Muscle of back (tissue), 11 donors: ENCODE data around the gene TMIE. TPM values are rescaled to one million over a fixed set of nuclear protein-coding genes. Genes with fewer than 3 reads are reported as not detected.

Experiments
- DNase-seq, 3 donors: peaks; one replicate each; pipeline versions ENCODE4 v3.0.0 to v3.0.0-alpha.2; 2013
- polyA plus RNA-seq, 10 donors: library from polyadenylated mRNA; unstranded; fragments of 120-200 nt; gene quantifications; one replicate each; pipeline ENCODE4 v1.2.1, GENCODE V29; 2013; ENCODE audit not compliant: insufficient read length in 10 of 10

Gene TMIE
- polyA plus RNA-seq, 10 donors = 0.62 to 1.9 (median 0.90) TPM

DNA sequence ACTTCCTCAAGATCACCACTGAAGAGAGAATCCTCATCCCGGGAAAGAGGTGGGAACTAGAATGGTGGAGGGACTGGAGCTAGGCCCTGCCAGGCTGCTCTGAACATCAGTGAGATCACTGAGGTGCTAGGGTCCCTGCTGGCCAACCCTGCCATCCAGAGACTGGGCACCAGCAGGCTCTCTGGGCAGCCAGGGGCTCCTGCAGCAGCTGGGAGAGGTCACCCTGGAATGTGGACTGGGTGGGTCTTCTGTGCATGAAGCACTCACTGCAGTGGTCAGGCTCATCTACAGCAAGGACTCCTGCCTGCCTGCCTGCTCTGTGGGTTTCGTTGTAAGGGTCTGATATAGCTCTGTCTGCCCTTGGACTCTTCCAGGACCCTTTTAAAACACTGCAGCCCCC, 32.6 kb upstream of the TMIE start:
- peak in 1 of 3 donors; percentile 1 for DNase-seq

DNA sequence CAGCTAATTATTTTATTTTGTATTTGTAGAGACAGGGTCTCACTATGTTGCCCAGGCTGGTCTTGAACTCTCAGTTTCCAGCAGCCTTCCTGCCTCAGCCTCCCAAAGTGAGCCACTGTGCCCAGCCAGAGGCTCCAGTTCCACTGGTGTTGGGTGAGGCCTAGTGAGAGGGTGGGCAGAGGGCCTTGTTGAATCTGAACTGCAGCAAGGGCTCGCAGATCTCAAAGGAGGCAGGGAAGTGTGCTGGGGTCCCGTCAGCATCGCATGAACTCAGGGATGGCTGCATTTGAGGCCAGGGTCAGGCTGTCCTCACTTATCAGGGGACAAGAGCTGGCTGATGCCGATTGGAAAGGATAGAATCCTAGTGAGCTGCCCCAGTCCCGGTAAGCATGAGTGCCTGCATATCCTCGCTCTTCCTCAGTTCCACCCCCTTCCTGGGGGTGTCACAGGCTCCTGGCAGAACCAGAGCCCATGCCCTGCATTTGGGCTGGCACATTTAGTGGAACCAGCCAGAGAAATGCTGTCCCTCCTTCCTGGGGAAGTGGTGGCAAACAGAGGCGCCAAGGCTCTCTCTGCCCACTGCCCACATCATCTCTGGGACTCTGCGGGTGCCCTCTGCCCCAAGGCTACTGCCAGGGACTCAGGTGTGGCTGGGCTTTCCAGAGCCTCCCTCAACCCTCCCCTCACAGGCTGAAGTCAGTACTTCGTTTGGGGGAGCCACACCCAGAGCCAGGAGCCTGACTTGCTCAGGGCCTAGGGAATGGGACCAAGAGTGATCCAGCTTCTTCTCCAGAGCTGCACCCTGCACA, 31.8 kb upstream of the TMIE start:
- DNase-seq = peak in 1 of 3 donors; percentile 0

DNA sequence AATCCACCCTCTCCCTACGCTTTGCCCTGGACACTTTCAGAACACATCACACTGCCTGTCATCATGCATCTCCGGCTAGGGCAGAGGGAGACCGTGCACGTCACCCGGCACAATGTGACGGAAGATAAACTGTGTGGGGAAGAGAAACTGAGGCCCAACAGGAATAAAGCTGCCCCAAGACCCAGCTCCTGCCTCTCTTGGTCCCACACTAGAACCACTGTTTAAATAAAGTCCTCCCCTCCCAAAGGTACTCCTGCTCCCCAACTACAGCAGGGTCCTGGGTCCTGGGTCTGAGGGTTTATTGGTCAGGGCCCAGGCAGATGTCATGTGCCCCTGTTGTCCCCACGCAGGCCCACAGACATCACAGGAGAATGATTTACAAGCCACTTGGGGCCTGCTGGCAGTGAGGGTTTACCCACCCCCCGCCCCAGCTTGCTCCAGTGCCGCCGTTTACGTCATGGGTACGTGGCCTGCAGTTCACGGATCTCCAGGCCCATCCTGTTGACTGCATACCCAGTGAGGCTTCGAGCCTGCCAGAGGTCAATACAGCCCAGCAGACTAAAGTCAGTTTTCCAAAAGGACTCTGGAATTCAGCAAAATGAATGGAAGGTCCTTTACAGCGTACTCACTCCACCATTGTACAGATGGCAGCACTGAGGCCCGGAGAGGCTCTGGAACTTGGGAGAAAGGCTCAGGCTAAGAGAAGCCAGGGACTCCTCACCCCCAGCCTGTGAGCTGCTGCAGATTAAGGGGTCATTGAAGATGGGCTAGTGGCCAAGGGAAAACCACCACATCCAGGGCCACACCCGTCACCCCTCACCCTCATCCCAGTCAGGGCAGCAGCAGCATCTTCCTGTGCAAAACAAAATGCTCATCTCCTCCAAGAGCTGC, 30.9 kb upstream of the TMIE start:
- peak in 1 of 3 donors; percentile 0 for DNase-seq

DNA sequence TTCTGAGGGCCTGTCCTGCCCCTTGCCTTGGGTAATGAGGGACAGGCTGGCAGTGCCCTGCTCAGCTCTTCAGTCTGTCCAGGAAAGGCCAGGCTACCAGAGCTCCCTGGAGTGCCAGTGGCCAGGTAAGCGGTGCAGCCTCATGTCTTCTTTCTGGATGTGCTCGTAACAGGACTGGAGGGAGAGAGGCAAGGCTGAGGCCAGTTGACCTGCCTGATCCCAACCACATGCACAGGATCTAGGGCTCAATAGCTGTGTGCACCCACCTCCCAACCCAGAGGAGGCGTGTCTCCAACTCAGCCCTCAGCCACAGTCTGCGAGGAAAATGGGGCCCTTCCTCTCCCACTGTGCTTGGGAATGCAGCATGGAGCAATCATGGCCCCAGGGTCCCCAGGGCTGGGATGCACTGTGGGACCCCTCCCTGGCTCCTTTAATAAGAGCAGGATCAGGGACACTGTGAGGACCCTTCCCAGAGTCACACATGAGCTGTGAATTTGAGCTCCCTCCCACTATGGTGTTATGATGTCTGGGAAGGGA, 30.2 kb upstream of the TMIE start:
- no peak for DNase-seq

DNA sequence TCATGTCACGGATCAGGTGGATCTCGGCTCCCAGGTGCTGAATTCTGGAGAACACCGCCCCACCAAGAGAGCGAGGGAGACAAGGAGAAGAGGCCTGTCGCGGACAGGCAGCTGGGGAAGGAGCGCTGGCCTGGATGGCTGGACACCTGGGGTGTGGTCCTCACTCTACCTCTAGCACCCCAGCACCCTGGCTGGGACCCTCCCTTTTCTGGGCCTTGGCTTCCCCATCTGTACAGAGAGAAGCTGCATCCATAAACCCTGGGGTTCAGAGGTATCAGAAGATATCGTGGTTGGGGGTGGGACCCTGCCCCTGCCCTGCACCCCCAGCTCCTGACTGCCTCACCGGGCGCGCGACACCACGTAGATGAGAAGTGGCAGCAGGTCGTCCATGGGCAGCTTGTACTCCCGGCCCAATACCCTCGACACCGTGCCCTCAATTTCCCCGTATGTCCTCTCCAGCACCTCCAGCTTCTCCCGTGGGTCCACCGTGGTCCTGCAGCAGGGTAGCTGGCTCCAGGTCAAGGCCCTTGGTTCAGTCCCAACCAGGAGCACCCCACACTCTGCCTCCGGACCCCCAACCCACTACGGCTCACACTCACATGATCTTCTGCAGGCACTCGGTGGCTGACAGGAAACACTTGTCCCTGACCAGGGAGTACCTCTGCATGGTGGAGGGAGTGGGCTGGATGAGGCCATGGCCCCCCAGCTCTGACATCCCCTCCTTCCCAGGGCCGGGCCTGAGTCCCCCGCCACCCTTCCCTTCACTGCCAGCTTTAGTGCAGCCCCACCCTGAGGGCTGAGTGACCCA, 29.4 kb upstream of the TMIE start:
- no peak for DNase-seq

DNA sequence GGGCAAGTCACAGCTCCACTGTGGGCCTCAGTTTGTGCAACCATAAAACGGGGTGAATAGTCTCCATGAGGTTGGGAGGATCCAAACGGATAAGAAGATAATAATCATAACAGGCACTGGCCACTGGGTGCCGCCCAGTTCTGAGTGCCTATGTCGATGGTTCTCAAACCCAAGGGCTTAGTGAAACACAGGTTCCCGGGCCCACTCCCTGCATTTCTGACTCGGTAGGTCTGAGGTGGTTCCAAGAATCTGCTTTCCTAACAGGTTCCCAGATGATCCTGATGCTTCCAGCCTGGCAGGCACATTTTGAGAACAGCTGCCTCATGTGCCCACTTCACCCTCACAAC, 28.9 kb upstream of the TMIE start:
- DNase-seq = no peak

DNA sequence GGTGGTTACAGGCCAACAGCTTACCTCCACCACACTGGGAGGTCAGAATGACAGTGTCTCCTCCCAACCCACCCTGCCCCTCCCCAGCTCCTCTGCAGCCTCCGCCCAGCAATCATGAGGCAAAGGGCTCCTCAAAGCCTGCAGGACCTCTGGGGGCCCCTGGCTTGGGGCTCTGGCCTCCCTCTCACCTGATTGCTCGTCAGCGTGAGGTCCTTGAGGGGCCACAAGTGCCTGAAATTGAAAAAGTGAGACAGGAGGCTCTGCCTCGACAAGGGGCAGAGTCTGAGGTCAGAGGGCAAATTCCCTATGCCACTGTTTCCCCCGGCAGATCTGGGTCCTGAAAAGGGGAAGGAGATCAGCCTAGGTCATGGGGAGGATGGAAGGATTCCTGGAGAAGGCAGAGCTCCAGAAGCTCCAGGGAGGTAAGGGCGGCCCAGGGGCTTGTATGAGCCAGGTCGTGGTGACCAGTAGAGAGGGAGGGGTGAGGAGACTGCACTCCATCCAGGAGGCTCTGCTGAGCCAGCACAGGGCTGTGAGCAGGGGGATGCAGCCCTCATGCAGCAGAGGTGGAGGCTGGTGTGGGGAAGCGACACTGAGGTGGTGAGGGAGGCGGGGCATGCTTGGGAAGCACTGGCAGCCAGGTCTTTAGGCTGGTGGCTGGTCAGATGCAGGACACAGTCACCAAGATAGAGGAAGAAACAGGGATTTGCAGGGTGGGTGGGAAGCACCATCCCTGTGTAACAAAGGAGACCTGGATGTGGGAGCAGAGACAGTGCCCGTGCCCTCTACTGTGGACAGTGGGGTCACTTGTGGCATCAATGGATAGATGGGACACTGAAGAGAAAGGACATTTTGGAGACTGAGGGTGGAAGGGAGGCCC, 27.8 kb upstream of the TMIE start:
- DNase-seq = no peak

DNA sequence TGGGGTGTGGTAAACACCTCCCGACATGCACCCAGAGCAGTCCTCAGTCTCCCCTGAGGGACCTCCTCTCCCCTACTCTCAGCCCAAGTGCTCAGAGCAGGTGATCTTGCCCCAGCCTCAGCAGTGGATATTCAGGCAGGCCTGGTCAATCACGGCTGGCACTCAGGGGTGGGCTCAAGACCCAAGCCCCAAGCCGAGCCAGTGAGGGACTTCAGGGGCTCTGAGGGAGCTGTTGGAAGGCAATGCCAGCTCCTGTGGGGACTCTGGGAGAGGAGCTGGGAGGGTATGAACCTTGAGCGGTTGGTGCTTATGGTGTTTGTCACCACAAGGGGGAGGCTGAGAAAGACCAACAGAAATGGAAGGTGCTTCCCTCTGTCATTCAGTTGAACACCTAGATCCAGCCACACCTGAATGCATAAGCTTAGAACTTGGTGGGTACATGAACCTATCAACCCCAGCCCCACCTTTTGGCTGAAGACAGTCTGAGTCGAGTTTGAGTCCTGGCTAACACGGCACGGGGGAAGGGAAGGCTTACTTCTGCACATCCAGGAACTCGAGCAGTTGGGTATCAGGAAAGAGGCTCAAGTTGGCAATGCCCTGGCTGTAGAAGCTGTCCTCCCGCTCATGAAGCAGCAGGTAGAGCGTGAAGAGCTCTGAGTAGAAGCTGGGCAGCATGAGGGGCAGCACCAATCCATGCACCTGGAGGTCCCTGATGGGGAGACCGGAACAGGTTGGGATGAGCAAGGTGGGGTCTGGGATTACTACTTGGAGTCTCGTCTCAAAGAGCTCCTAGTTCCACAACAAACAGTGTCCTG, 27.0 kb upstream of the TMIE start:
- DNase-seq = no peak

DNA sequence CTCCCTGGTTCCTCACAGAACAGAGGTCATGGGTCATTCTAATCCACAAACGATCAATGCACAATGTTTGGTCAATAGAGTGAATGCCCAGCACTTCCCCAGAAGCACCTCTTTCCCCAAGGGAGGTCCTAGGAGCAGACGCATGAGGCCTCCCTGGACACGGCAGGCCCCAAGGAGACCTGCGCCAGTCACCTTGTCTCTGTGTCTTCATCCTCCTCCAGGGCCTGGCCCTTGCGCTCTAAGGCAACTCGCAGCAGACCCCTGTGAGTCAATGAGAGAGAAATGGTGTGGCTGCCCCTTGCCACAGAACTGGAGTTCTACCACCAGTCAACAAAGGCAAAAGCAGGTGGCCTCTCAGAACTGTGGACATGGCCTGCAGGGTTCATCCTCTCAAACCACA, 25.8 kb upstream of the TMIE start:
- DNase-seq = no peak

DNA sequence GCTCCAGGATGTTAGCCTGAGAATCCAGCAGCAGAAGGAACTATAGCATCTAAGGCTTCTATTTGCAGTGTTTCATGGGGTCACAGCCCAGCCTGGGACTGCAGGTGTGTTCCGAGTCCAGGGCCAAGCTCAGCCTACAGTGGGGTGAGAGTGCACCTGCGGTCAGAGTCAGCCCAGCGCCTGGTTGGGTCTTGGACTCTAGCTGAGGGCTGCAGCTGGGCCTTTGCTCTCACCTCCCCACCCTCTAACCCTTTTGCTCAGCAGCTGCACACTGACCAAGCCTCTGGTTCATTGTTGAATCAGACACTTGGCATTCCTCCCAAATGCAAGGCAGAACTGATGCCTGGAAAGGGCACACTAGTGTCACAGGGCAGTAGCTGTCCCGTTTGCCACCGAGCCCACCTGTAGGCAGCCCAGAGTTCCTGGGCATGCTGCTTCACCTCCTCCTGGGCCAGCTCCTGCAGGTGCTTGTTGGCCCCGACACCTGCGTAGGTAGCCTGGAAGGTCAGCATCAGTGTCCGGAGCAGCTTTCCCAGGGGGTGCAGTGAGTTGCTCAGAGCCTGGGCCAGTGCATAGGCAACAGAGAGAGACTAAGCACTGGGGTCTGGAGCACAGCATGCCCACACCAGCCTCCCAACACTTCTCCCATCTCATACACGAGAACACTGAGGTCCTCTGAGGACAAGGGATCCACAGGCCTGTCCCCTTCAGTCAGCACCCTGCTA, 25.2 kb upstream of the TMIE start:
- no peak for DNase-seq

DNA sequence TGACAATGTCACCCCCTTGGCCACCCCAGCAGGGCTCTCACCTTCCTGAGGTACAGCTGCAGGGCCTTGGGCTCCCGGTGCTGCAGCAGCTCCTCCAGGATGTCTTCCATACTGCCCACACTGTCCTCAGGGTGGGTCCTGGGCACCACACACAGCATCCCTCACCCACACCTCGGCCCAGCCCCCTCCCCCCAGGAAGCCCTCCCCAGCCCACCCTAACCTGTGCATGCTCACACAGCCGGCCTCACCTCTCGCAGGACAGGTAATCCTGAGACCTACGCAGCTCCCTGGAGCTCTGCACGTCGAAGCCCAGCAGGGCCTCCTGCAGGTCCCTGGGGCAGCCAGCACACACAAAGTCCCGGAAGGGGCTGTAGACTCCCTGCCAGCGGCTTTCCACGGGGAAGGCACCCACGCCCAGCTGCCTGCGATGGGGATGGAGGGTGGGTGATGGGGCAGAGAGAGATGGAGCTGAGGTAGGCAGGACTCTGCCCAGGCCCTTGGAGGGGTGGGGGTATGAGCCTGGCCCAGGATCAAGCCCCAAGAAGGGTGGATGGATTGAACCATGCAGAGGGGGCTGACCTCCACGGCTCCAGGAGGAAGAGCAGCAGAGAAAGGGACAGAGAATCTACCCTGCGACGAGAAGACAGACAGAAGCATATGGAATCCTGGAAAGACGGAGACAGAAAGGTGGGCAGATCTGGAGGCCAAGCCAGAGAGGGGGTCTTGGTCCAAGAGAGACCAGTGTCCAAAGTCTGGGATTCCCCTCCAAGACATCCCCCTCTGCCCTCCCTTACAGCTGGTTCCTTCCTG, 24.4 kb upstream of the TMIE start:
- no peak for DNase-seq

DNA sequence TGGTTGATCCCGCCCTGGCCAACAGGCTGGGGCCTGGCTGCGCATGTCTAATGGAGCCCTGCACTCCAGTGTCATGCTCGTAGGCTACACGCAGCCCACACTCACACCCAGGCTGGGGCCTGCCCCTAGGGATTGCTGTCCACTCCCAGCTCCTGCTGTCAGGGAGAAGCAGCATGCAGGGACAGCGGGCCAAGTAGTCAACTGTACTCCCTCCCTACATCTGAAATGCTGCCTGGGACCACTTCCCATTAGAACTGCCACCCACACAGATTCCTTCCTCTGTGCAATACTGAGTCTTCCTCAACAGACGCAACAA, 23.8 kb upstream of the TMIE start:
- DNase-seq = peak in 1 of 3 donors; percentile 75

DNA sequence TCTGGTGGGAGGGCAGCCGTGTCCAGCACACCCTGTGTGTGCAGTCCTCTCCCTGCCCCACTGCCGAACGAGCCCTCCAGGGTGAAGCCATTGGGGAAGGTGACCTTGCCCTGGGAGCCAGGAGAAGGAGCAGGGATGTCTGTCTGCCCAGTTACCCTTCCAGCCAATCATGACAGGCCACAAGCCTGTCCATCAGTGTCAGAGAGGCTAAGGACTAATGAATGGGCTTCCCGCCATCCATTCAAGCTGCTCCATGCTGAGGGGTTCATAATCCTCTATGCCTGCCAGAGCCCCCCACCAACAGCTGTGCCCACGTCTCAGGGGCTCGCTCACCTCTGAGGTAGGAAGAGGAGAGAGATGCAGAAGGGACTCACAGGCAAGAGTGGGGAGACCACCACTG, 22.9 kb upstream of the TMIE start:
- no peak for DNase-seq

DNA sequence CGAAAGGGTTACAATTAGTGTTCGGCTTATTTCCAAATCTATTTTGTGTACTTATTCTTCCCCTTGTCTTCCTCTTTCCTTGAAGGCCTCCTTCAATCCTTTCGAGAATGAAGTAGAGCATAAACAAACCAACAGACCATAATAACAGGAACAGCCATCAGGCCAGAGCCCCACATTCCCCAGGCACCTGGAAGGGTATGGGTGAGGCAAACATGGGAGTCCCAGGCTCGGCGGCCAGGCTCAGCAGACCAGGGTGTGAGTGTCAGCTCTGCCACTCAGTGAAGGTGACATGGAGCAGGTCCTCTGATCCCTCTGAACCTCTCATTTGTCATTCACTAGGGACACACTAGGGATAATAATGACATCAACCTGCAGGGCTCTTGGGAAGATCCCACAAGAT, 21.5 kb upstream of the TMIE start:
- DNase-seq = no peak

DNA sequence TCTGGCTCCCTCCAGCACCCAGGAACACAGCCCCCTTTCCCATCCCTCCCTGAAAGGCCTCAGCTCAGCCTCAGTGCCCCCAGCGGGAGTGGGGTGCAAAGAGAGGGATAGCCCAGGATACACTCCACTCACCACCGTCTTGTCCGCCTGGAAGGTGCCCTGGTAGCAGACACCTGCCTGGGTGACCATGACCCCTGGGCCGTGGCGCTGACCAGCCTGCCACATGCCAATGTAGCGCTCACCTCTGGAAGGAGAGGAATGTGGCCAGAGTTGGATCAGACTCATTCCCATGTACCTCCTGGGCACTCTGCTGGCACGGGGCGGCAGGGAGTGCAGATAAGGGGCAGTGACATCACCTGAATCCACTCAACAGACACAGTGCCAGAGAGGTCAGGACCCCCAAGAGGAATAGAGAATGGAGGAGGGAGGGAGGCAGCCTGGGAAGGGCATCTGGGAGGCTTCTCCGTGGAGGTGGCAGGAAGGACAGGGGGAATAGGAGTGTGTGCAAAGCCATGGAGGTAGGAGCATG, 20.8 kb upstream of the TMIE start:
- no peak for DNase-seq

DNA sequence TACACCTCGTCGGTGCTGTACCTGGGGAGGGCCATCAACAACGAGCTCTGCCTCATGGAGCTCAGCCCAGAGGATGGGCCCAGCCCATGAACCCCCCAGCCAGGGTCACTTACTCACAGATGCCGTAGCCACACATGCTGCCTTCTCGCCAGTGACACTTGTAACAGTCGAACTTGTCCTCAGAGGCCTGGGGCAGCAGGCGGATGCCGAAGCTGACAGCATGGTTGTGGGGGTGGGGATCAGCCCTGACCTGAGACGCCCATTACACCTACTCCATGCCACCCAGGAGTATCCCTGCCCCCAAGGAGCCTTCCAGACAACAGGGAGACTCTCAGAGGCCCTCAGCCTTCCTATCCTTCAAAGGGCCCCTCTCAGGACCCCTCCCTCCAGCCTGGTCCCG, 19.8 kb upstream of the TMIE start:
- DNase-seq = no peak

DNA sequence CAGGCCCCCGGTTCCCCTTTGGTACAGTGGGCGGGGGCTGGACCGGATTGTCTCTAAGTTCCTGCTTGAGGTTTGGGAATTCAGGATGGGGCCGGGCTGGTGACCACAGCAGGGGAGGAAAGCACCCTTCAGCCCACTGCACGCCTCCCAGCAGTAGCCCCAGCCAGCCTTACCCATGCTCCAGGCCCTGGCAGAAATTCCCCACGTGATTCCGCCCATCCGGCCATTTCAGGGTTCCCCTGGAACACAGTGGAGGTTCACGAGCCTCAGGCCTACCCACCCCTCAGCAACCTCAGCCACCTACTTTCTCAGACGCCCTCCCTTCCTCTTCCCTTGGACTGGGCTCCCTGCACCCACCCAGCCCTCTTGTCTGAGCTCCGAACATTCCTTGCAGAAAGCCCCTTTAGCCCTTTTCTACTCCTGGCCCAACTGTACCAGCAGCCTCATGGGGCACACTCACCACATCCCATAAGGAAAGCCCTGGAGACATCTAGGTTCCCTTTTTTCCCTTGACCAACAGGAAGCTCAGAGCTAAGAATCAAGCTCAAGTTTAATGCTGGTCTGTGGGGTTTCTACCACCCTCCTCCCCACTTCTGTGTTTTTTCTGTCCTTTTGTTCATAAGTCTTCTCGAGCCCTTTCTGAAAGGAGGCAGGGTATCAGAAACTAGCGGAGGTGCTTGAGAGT, 19.2 kb upstream of the TMIE start:
- DNase-seq = no peak

DNA sequence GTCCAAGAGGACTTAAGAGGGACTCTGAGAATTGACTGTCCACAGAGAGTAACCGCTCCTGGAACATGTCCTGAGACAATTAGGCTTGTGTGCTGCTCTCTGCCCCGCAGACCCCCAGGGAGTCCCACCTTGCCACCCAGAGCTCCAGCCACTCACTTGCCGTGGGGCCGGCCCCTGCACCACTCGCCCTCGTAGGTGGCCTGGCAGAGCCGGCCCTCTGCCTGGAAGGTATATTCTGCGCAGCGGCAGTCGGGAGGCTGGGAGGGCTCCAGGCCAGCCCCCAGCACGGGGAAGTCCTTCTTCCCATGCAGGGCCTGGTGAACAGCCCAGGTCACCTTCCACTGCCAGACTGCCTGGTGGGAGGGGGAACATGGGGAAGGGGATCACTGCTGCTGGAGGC, 18.2 kb upstream of the TMIE start:
- DNase-seq = no peak
